Activated naive CD8-positive, alpha-beta T cell treated with anti-CD3 and anti-CD28 coated beads, Interleukin-2, amount 50 U/mL, for 16 hours (primary cell): Measurements from ENCODE around the gene CLPX.
"Not testable (repeated sequence)": the region's sequence is repeated elsewhere in the genome, so short reads cannot be mapped to it uniquely, and the experiment has no call there.

Experiments
- DNase-seq: peaks from one replicate; pipeline ENCODE4 v3.0.0-alpha.2; 2020; ENCODE audit warnings: low read depth, low spot score

The CLPX gene

GRCh38 chr15:65206750-65207149 lies 21.6 kb upstream of the CLPX start:
- no peak for DNase-seq

GRCh38 chr15:65204931-65205660 lies 20.0 kb upstream of the CLPX start:
- DNase-seq = no peak

- no peak for DNase-seq
These were observed 19.2 kb upstream of the CLPX start for GRCh38 chr15:65204236-65204930.

- no peak for DNase-seq
These were observed 16.8 kb upstream of the CLPX start for GRCh38 chr15:65201918-65202317.

DNA sequence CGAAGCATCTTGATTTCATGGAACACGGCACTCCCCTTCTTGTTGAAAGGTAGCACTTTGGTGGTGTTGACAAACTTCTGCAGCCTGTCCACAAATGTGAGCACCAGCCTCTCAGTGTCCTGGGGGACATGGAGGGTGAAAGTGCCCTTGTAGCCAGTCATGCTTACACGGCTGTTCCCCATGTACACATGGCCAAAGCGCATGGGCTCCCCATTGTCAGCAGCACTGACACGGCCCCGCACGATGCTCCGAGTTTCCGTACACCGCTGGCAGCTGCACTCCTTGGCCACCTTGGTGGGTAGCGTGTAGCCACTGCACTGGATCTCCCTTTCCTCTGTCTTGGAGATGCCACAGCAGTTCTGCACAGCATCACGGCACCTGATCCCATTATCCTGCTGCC lies 13.4 kb upstream of the CLPX start:
- DNase-seq = no peak

GRCh38 chr15:65197337-65197645 lies 12.1 kb upstream of the CLPX start:
- no peak for DNase-seq

DNA sequence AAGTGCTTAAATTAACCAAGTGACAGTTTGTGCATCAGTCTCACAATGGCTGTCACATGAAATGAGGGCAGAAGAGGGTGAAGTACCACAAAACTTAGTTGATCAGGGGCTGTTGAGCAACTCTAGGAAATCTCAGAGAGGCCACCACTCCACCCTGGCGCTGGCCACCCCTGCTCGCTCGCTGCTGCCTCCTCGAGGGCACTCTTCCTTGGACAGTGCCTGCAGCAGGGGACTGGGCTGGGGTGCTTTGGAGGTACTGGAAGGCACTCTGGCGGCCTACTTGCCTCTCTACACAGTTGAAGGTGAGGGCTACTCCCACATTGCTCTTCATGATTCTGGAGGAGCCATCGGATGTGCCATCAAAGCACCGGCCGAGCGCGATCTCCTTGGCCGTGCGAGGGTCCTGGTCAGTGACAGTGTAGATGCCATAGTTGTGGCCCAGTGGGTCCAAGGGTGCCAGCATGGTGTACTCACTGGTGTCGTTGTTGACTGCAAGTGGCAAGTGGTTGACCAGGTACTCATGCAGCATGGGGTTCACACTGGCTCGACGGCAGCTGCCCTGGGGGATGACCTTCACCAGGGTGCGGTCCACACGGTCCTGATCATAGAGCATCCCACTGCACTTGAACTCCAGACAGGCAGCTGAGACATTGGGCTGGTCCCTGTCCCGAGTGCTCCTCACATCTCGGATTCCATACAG lies 11.6 kb upstream of the CLPX start:
- DNase-seq = no peak

DNA sequence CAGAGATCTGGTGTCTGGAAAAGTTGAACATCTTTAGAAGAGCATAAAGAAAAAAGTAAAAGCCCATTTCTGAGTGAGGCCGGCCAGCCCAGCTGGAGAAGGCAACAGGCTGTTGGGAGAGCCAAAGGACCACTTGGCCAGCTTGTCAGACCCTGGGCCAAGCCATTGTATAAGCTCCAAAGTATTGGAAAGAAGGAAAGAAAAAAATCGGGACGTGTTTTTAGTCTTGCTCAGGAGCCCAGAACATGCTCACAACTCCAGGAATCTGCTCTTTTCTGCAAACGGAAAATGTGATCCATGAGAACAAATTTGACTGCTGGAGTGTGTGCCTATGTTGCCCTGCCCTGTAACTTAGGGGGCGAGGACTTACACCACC lies 10.4 kb upstream of the CLPX start:
- no peak for DNase-seq

GRCh38 chr15:65194826-65195547 lies 9.8 kb upstream of the CLPX start:
- DNase-seq = no peak

- no peak for DNase-seq
These were observed 6.9 kb upstream of the CLPX start for GRCh38 chr15:65192016-65192415.

DNA sequence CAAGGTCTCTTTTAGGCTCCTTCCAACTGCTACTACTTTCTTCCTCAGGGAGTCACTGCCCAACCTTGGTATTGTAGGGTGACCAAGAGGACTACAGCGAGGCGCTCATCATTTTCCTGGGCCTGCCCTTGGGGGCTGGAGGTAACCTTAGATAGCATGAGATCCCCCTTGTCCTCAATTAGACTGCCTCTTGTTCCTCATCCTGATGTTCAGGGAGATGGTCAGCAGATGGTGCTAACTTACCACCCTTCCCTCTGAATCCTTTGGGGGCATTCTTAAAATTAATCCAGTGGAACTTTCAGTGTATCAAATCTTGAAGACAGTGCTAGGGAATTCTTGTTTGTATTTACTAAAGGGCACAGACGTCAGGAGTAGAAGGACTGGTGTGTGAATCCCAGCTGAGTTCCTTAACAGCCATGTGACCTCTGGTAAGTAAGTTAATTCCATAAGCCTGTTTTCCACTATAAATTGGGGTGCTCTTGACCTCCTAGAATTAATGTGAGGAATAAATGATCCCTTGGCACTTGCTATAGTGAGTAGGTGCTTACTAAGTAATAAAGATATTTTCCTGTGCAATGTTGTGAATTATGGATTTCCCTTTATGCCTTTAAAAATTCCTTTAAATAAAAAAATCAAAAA lies 4.1 kb upstream of the CLPX start:
- no peak for DNase-seq

DNA sequence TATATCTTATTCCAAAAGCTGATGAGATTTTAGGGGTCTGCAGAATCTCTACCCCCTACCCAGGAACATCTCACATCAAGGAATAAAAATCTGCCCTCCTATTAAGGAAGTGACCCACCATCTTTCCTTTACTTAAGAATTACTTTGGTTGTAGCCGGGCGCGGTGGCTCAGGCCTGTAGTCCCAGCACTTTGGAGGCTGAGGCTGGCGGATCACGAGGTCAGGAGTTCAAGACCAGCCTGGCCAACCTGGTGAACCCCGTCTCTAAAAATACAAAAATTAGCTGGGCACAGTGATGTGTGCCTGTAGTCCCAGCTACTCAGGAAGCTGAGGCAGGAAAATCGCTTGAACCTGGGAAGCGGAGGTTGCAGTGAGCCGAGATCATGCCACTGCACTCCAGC lies 3.3 kb upstream of the CLPX start:
- not testable (repeated sequence) for DNase-seq

GRCh38 chr15:65184305-65184867 lies 756 bp downstream of the CLPX start:
- no peak for DNase-seq

DNA sequence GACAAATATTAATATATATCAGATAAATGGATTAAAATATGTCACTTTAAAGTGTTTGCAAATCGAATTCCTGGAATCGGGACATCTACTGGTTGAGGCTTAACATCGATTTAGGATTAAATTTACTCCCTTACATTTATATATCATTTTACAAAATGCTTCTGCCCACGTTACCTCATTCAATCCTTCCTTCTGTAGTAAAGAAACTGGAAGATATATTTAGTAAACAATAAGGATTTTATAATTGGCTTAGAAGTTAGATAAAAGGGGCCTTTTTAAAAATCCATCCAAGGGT lies 1.3 kb downstream of the CLPX start:
- DNase-seq = no peak

GRCh38 chr15:65182538-65182937 lies 2.6 kb downstream of the CLPX start:
- DNase-seq = no peak

DNA sequence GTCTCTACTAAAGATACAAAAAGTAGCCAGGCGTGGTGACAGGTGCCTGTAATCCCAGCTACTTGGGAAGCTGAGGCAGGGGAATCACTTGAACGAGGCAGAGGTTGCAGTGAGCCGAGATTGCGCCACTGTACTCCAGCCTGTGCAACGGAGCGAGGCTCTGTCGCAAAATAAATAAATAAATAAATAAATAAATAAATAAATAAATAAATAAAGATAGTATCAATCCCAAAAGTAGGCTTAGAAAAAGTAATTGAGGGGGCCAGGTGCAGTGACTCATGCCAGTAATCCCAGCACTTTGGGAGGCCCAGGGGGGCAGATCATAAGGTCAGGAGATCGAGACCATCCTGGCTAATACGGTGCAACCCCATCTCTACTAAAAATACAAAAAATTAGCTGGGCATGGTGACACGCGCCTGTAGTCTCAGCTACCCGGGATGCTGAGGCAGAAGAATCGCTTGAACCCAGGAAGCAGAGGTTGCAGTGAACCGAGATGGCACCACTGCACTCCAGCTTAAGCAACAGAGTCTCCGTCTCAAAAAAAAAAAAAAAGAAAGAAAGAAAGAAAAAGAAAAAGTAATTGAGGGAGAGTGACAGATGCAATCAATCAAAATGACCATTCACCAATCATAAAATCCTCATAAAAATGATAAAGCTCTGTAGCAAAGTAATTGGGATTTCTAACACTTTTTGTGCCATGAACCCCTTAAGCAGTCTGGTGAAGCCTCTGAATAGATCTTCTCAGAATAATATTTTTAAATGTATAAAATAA lies 3.4 kb downstream of the CLPX start:
- not testable (repeated sequence) for DNase-seq

GRCh38 chr15:65180167-65180566 lies 5.0 kb downstream of the CLPX start:
- DNase-seq = no peak

DNA sequence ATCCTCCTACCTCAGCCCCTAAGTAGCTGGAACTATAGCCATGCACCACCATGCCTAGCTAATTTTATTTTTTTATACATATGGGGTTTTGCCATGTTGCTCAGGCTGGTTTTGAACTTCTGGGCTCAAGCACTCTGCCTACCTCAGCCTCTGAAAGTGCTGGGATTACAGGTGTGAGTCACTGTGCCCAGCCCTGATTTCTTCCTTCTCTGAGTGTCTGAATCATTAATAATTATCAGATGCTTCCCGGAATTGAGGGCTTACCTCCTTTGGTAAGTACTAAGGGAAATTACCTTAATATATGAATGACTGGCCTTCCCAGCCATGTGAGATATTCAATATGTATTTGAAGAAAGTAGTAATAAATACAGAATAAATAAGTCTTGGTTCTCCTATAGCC lies 7.2 kb downstream of the CLPX start:
- no peak for DNase-seq

- DNase-seq = no peak
These were observed 9.1 kb downstream of the CLPX start for GRCh38 chr15:65176056-65176455.

GRCh38 chr15:65175511-65175910 lies 9.6 kb downstream of the CLPX start:
- DNase-seq = no peak

DNA sequence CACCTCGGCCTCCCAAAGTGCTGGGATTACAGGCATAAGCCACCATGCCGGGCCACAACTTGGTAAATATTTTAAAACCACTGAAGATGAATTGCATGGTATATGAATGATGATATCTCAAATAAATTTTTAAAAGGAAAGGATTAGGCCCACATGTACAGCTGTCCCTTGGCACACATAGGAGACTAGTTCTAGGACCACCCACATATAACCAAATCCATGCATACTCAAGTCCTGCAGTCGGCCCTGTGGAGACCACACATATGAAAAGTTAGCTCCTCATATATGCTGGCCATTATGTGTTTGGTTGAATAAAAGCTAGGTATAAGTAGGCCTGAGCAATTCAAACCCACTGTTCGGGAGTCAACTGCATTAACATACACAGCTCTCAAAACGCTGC lies 10.6 kb downstream of the CLPX start:
- no peak for DNase-seq
